CD14-positive monocyte (primary cell): ENCODE measurements around the gene RHPN2. TPM values are rescaled to one million over a fixed set of nuclear protein-coding genes. Genes with fewer than 3 reads are reported as not detected.

Source experiments
- DNase-seq, 3 donors: peaks; one replicate each; pipeline ENCODE4 v3.0.0-alpha.2; 2011 to 2022
- H2AFZ ChIP-seq: 2 replicates; pipeline ENCODE4 v1.6.0; 2012; ENCODE audit warnings: mild to moderate bottlenecking, low read depth, low read length, inconsistent platforms; ENCODE audit not compliant: insufficient read depth, poor library complexity, severe bottlenecking
- H3K27ac ChIP-seq, 2 donors: 1 replicate in 1 of 2; 2 replicates in 1 of 2; pipeline ENCODE4 v1.5.1; 2012 to 2013; ENCODE audit warnings: low read length in 2 of 2, control low read depth in 1 of 2, inconsistent platforms in 1 of 2, low read depth in 1 of 2, mild to moderate bottlenecking in 1 of 2
- H3K27me3 ChIP-seq, 2 donors: one replicate each; pipeline versions ENCODE4 v1.6.0 to v1.6.1; 2011 to 2013; ENCODE audit warnings: low read length in 2 of 2; ENCODE audit not compliant: control insufficient read depth in 2 of 2, insufficient read depth in 2 of 2
- H3K36me3 ChIP-seq, 2 donors: replicated peaks in 1 of 2; 1 replicate in 1 of 2; 2 replicates in 1 of 2; pipeline versions ENCODE4 v1.5.1 to v1.6.1; 2012 to 2013; ENCODE audit warnings: low read length in 2 of 2, control low read depth in 1 of 2, inconsistent platforms in 1 of 2, mild to moderate bottlenecking in 1 of 2; ENCODE audit not compliant: insufficient read depth in 2 of 2, control insufficient read depth in 1 of 2
- H3K4me1 ChIP-seq, 2 donors: 1 replicate in 1 of 2; 2 replicates in 1 of 2; pipeline versions ENCODE4 v1.5.1 to v1.6.1; 2012 to 2013; ENCODE audit warnings: low read length in 2 of 2, control low read depth in 1 of 2, inconsistent platforms in 1 of 2, mild to moderate bottlenecking in 1 of 2, moderate library complexity in 1 of 2; ENCODE audit not compliant: insufficient read depth in 2 of 2, control insufficient read depth in 1 of 2
- H3K4me2 ChIP-seq: replicated peaks from 2 replicates; pipeline ENCODE3; 2012; ENCODE audit warnings: low read length, moderate library complexity, mild to moderate bottlenecking; ENCODE audit not compliant: poor library complexity, severe bottlenecking; ENCODE audit errors: extremely low read depth
- H3K4me3 ChIP-seq, 3 experiments: fragments of 200-600 bp in 1 of 3; sonication (generic) in 1 of 3; replicated peaks in 1 of 3; 1 replicate in 2 of 3; 2 replicates in 1 of 3; pipeline ENCODE4 v1.5.1; 2011 to 2013; ENCODE audit warnings: low read length in 3 of 3, mild to moderate bottlenecking in 3 of 3, control low read depth in 2 of 3, low read depth in 2 of 3, inconsistent platforms in 1 of 3, moderate library complexity in 1 of 3
- H3K79me2 ChIP-seq: 2 replicates; pipeline ENCODE4 v1.6.0; 2012; ENCODE audit warnings: mild to moderate bottlenecking, control low read depth, inconsistent platforms, low read length, moderate library complexity; ENCODE audit not compliant: insufficient read depth
- H3K9ac ChIP-seq: 2 replicates; pipeline ENCODE4 v1.6.0; 2017; ENCODE audit warnings: low read length, mild to moderate bottlenecking; ENCODE audit not compliant: insufficient read depth, poor library complexity, severe bottlenecking
- H3K9me3 ChIP-seq, 2 donors: replicated peaks in 1 of 2; 1 replicate in 1 of 2; 2 replicates in 1 of 2; pipeline versions ENCODE4 v1.5.1 to v1.6.1; 2012 to 2013; ENCODE audit warnings: low read length in 2 of 2, control low read depth in 1 of 2; ENCODE audit not compliant: control insufficient read depth in 1 of 2, insufficient read depth in 1 of 2
- H4K20me1 ChIP-seq: 2 replicates; pipeline ENCODE4 v1.6.0; 2012; ENCODE audit warnings: mild to moderate bottlenecking, low read length, control low read depth, moderate library complexity; ENCODE audit not compliant: insufficient read depth
- H3K27ac Mint-ChIP-seq, 7 donors: one replicate each; pipeline ENCODE4 v1.8.0; 2020; ENCODE audit warnings: mild to moderate bottlenecking in 7 of 7, mixed read lengths in 7 of 7, moderate library complexity in 6 of 7, inconsistent platforms in 2 of 7
- H3K27me3 Mint-ChIP-seq, 3 donors: one replicate each; pipeline ENCODE4 v1.8.0; 2021 to 2022; ENCODE audit warnings: low read depth in 3 of 3, mild to moderate bottlenecking in 3 of 3, mixed read lengths in 3 of 3, moderate library complexity in 3 of 3, inconsistent platforms in 1 of 3
- H3K36me3 Mint-ChIP-seq, 2 donors: one replicate each; pipeline ENCODE4 v1.8.0; 2020; ENCODE audit warnings: mixed read lengths in 2 of 2, inconsistent platforms in 1 of 2, mild to moderate bottlenecking in 1 of 2
- H3K4me1 Mint-ChIP-seq: one replicate; pipeline ENCODE4 v1.8.0; 2020; ENCODE audit warnings: mild to moderate bottlenecking, mixed read lengths
- H3K4me3 Mint-ChIP-seq, 2 donors: one replicate each; pipeline ENCODE4 v1.8.0; 2020; ENCODE audit warnings: mild to moderate bottlenecking in 2 of 2, mixed read lengths in 2 of 2, moderate library complexity in 1 of 2
- H3K9me3 Mint-ChIP-seq, 7 donors: one replicate each; pipeline ENCODE4 v1.8.0; 2020 to 2022; ENCODE audit warnings: mixed read lengths in 7 of 7, mild to moderate bottlenecking in 6 of 7, moderate library complexity in 6 of 7, inconsistent platforms in 2 of 7
- WGBS: methylation state at CpG from one replicate; pipeline ENCODE4 v1.1.5; 2013; ENCODE audit warnings: missing lambda C conversion rate; ENCODE audit not compliant: insufficient coverage; 5-methylcytosine and 5-hydroxymethylcytosine counted together
- intact Hi-C, 2 donors: fragments of 100-400 bp; cut with micrococcal nuclease; formaldehyde crosslinking; loops; one replicate each; pipeline versions ENCODE4 v1.15.0 to v1.15.1; 2023
- polyA plus RNA-seq, 3 donors: library from polyadenylated mRNA; depleted of rRNA in 1 of 3; unstranded in 2 of 3; stranded (reverse) in 1 of 3; fragments of 300-500 nt in 2 of 3; fragments of >200 nt in 1 of 3; fragmentation: Illumina TruSeq in 2 of 3; gene quantifications; 1 replicate in 2 of 3; 2 replicates in 1 of 3; pipeline ENCODE4 v1.2.3, GENCODE V29; 2012 to 2021
- TF ChIP-seq, protein P1 (sequence below): fragments of 200-600 bp; IDR thresholded peaks from one replicate; pipeline ENCODE4 v1.8.0; 2022; ENCODE audit warnings: antibody characterized with exemption, mild to moderate bottlenecking

Gene RHPN2
- polyA plus RNA-seq, 3 donors: 0.16 to 0.93 (median 0.51) TPM

DNA sequence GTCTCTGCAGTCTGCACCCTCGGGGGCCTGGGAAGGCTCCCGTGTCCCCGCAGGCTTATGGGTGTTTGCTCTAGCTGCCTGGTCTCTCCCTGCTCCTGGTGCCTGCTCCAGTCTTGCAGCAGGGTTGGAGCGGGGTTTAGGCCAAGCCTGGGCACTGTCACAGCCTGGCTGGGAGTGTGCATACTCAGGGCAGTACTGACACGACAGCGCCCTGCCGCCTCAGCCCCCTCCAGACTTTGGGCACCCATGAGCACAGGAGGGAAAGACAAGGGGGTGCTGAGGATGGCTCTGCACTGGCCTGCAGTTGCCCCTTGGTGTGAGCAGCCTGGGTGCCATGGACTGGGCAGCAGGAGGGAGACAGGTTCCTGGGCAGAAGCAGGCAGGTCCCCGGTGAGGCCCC lies 128.6 kb downstream of the RHPN2 start:
- Histone ChIP-seq H3K4me3 (no peak overlapping the region), H3K9ac (no peak overlapping the region), H2AFZ (no peak overlapping the region), H3K4me2 (no peak overlapping the region), H3K9me3 (no peaks in the 10 kb centered on the region), H4K20me1 (no peaks in the 10 kb centered on the region), H3K79me2 (no peaks in the 10 kb centered on the region), H3K27me3 (no peaks in the 10 kb centered on the region), H3K27ac (no peak overlapping the region), H3K4me1 (no peaks in the 10 kb centered on the region), H3K36me3 (peaks cover 6 to 31% of the 10 kb centered on the region in 2 donors)
- 96% methylated on average over 7 of the region's 8 CpGs for WGBS
- intact Hi-C loops: no loop called here
- TF ChIP-seq, protein P1, sequence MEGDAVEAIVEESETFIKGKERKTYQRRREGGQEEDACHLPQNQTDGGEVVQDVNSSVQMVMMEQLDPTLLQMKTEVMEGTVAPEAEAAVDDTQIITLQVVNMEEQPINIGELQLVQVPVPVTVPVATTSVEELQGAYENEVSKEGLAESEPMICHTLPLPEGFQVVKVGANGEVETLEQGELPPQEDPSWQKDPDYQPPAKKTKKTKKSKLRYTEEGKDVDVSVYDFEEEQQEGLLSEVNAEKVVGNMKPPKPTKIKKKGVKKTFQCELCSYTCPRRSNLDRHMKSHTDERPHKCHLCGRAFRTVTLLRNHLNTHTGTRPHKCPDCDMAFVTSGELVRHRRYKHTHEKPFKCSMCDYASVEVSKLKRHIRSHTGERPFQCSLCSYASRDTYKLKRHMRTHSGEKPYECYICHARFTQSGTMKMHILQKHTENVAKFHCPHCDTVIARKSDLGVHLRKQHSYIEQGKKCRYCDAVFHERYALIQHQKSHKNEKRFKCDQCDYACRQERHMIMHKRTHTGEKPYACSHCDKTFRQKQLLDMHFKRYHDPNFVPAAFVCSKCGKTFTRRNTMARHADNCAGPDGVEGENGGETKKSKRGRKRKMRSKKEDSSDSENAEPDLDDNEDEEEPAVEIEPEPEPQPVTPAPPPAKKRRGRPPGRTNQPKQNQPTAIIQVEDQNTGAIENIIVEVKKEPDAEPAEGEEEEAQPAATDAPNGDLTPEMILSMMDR: no peak
- no peaks in the 10 kb centered on the region for H3K9me3 Mint-ChIP-seq
- no peaks in the 10 kb centered on the region for H3K27me3 Mint-ChIP-seq
- DNase-seq: no peak
- no peak overlapping the region for H3K27ac Mint-ChIP-seq
- no peaks in the 10 kb centered on the region for H3K4me1 Mint-ChIP-seq
- peaks cover 43 to 63% of the 10 kb centered on the region in 2 donors for H3K36me3 Mint-ChIP-seq
- no peak overlapping the region for H3K4me3 Mint-ChIP-seq

DNA sequence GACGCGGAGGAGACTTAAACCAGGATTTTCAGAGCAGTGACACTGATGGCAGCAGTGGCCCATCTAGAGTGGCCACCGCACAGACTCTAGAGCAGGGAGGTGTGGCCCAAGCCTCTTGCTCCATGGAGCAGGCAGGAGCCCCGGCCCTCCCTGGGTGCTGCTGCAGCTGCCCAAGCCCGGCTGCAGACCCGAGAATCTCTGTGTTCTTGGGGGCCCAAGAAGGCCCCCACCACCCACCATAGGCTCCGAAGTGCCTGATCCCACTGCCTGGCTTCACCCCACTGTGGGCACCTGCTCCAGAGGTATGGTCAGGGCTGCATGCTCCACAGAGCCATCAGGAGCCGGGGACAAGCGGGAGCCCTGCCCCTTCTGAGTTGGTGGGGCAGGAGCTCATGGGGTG lies 129.1 kb downstream of the RHPN2 start:
- Histone ChIP-seq H3K27me3 (no peaks in the 10 kb centered on the region), H2AFZ (no peak overlapping the region), H3K4me1 (no peaks in the 10 kb centered on the region), H3K4me2 (no peak overlapping the region), H3K79me2 (no peaks in the 10 kb centered on the region), H4K20me1 (no peaks in the 10 kb centered on the region), H3K27ac (no peak overlapping the region), H3K4me3 (no peak overlapping the region), H3K36me3 (peaks cover 9 to 35% of the 10 kb centered on the region in 2 donors), H3K9me3 (no peaks in the 10 kb centered on the region), H3K9ac (no peak overlapping the region)
- TF ChIP-seq, protein P1: no peak
- H3K4me3 Mint-ChIP-seq: no peak overlapping the region
- intact Hi-C loops: no loop called here
- H3K9me3 Mint-ChIP-seq: no peaks in the 10 kb centered on the region
- WGBS: 100% methylated on average over 4 of the region's 9 CpGs
- peaks cover 46 to 64% of the 10 kb centered on the region in 2 donors for H3K36me3 Mint-ChIP-seq
- no peaks in the 10 kb centered on the region for H3K27me3 Mint-ChIP-seq
- DNase-seq: no peak
- H3K4me1 Mint-ChIP-seq: no peaks in the 10 kb centered on the region
- H3K27ac Mint-ChIP-seq: peak overlapping the region in 1 of 7 donors; percentile 64
